GM21529 (cell line): ENCODE data around the gene ESRRG.
"Not testable (repeated sequence)": the region's sequence is repeated elsewhere in the genome, so short reads cannot be mapped to it uniquely, and the experiment has no call there.

ENCODE experiments used
- ATAC-seq: cut with Tn5 transposase; IDR thresholded peaks from one replicate; pipeline ENCODE4 v1.9.1; 2021; ENCODE audit not compliant: unreplicated experiment

Gene ESRRG

DNA sequence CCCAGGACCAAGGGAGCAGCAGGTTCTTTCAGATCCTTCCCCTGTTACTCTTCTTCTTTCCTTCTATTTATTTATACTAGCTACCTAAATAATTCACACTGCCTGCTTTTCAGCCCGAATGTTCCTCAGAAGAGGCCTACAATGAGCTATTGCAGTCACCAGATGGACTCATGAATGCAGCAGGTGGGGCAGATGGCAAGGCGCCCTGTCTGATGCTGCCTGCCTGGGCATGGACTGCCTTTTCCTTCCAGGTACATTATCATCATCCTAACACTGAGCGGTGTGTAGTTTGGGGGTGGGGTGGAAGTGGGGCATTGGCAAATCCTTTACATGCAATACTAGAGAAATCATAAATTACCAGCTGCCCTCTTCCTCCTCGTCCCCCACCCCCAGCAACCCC lies 17.6 kb downstream of the ESRRG start:
- no peak for ATAC-seq

- ATAC-seq, result not testable (repeated sequence)
Measured at GRCh38 chr1:216704065-216704464, 19.2 kb downstream of the ESRRG start.

GRCh38 chr1:216702170-216702569 lies 21.1 kb downstream of the ESRRG start:
- ATAC-seq, result peak; percentile 92

GRCh38 chr1:216700779-216701178 lies 22.4 kb downstream of the ESRRG start:
- no peak for ATAC-seq

DNA sequence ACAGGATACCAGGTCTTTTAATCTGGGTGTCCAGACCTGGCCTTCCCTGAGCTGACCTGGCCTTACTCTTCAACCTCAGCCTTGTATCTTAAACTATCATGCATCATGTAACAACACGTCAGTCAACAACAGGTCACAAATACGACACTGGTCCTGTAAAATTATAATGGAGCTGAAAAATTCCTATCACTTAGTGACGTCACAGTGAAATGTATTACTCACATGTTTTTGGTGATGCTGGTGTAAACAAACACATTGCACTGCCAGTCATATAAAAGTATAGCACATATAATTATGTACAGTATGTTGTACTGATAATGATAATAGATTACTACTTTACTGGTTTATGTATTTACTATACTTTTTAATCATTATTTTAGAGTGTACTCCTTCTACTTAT lies 31.5 kb downstream of the ESRRG start:
- ATAC-seq, result no peak

GRCh38 chr1:216690603-216691002 lies 32.6 kb downstream of the ESRRG start:
- ATAC-seq, result no peak

DNA sequence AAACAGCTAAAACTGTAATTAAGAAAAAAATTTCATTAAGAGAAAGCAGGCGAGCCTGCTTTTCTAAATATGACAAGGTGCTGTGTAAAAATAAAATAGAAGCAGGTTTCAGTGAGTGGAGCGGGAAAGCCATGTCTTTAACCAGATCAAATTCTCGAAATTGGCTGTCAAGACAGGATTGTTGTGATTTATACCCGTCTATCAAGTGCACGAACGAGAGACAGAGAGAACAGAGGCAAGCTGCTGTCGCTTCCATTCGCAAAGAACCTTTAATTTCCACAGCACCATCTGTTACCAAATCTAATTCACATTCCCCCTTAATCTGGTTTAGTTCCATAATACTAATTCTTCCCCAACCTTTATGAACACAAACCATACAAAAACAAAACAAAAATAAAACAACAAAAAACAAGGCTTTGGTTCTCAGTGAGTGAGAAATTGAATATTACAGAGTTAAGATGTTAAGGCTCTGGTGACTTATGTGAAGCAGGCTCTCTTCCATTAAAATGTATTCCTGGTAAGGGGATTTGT lies 35.0 kb downstream of the ESRRG start:
- ATAC-seq, result no peak

DNA sequence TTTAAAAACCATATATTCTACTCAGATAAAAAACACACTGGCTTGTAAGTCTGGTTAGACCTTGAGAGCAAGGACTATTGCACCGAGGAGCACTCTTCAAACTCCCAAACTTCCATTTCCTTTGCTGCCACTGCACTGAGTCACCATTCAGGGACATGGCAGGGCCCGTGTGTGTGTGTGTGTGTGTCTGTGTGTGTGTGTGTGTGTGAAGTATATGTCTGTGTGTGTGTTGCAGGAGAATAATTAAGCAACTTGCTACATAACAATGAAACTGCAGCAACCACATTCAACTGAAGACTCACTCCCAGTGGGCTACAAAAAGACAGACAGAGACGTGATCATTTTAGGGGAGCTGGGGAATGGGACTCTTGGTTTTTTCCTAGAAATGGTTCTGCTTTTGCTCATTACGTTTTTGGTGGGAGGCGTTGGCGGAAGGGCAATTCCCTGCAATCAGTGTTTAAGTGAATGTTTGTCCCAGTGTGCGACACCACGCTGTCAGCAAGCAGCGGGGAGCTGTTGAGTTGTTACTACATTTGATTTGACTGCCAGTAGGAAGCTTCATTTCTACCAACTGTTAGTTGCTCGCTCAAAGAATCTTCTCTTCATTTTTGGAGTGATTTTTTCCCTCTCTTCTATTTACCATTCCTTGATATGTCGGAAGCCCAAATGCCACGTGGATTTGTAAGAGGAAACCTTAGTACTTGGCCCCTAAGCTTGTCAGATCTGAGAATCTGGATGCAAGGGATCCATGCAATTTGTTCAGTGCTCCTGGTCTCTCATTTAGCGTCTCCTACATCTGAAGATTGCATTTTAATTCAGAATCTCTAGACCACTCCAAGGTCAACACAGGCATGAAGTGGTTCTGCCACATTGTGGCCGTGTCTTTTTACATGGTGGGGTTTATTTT lies 36.1 kb downstream of the ESRRG start:
- ATAC-seq, result no peak

GRCh38 chr1:216682752-216683151 lies 40.5 kb downstream of the ESRRG start:
- no peak for ATAC-seq

GRCh38 chr1:216679108-216679507 lies 44.1 kb downstream of the ESRRG start:
- ATAC-seq, result no peak

GRCh38 chr1:216670118-216670883 lies 52.9 kb downstream of the ESRRG start:
- ATAC-seq, result no peak

DNA sequence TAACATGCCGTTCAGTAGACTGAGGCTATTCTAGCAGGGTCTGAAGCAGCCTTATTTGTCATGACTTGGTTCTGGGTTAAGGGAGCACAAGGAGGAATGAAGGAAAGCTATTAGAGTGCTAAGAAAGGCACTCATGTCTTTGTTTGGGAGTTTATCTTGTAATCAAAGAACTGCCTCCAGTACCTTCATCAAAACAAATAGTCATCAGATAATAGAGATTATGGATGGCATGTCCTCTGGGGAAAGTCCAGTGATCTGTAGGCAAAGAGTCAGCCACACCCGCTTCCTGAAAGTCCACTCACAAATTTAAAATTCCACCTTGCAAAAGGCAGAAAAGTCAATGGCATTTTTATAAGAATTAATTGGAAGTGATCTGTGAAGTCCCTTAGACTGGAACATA lies 56.8 kb downstream of the ESRRG start:
- no peak for ATAC-seq

- ATAC-seq, result no peak
Measured at GRCh38 chr1:216665856-216666255, 57.4 kb downstream of the ESRRG start.

DNA sequence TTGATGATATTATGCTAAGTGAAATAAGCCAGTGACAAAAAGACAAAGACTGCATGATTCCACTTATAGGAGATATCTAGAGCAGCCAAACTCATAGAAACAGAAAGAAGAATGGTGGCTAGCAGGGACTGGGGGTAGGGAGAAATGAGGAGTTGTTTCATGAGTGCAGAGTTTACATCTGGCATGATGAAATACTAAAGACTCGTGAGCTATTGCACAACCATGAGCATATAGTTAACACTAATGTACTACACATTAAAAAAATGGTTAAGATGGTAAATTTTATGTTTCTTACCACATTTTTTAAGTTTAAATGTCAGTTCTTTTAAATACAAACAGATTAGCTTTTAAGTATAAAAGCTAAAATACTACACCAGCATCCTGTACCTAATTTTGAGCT lies 57.8 kb downstream of the ESRRG start:
- no peak for ATAC-seq

DNA sequence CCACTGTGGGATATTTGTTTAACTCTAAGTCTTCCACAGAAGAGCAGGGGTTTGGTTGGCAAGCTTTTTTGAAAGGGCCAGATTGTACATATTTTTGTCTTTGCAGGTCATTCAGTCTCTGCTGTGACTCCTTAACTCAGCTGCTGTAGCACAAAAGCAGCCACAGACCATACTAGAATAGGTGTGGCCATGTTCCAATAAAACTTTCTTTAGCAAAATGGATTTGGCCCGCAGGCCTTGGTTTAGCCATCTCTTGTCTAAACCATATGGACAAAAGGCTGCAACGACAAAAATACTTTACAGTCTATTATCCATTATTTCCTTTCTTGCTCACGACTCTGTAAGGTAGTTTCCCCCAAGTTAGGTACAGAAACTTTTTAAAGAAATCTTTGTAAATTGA lies 60.5 kb downstream of the ESRRG start:
- no peak for ATAC-seq

GRCh38 chr1:216660561-216660960 lies 62.7 kb downstream of the ESRRG start:
- no peak for ATAC-seq

DNA sequence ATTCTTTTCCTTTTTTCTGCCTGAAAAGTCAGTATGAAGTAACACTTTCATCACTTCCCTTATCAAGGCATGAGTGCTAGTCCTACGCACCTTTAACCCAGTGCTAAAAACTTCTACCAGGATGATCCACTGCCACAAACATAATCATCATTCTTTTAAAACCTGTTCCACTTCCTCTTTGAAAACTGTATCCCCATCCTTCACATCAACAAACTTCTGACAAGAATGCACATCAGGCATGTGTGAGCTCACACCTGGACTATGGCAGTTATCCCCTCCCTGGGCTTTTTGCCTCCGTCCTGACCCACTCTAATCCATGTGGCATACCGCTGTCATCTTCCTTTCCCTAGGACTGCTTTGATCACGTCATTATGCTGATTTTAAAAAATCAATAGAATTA lies 70.2 kb downstream of the ESRRG start:
- ATAC-seq, result no peak

DNA sequence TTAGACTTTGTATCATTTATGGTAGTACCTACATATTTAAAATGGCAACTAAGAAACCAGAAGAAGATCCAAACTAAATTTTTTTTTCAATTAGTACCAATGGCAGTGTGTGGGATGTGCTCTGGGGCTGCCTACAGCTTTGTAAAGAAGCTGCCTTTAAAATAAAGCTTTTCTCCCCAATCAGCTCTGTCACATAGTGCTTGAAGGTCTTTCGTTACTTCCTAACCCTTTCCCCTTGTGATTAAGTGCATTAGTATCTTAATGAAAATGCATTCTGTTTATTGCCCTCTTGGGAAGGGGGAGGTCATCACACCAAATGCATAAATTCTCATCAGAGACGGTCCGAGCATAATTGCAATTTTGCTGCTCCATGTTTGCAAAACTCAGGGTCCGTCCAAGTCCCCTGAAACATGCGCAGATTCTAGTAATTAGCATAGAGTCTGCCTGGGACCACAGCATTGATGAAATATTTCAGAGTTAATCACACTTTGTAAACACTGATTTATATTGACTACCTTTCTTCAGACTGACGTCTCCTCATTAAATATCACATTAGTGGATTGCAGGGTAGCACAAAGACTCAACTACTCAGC lies 71.3 kb downstream of the ESRRG start:
- ATAC-seq, result no peak

DNA sequence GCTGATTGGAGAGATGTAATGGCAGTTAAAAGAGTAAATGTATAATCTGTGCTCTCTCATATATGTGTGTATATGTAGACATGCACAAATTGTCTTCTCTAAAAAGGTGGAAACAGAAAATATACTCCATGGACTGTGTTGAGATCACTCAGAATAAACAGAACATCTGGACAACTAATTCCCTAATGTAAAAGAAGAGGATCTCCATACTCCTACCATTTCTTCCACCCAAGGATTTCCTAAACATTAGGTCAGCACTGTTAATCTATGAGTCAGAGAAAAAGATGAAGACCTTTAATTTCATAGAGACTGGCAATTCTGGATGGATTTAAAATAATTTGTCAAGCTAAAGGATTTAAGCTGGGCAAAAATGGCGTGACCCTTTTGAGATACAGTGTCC lies 80.1 kb downstream of the ESRRG start:
- no peak for ATAC-seq

- ATAC-seq, result no peak
Measured at GRCh38 chr1:216641669-216642460, 81.4 kb downstream of the ESRRG start.

DNA sequence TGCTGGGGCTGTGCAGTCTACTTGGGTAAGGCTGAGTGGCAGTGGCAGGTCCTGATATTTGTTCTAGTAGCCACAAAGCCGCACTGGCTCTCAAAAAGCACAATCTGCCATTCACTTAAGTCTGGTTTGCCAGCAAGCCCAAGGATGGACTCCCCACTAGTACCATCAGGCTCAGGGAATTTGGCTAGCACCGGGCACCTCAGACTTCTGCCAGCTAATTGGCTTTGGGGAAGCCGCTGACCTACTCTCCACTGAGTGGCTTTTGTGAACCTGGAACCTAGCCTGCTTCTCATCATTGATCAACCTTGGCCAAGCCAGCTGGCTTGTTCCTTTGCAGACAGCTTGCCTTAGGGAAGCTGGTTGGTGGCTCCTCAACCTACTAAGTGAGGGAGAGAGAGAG lies 83.1 kb downstream of the ESRRG start:
- no peak for ATAC-seq
